ENCODE measurements around the gene TCERG1L.

The TCERG1L gene

DNA sequence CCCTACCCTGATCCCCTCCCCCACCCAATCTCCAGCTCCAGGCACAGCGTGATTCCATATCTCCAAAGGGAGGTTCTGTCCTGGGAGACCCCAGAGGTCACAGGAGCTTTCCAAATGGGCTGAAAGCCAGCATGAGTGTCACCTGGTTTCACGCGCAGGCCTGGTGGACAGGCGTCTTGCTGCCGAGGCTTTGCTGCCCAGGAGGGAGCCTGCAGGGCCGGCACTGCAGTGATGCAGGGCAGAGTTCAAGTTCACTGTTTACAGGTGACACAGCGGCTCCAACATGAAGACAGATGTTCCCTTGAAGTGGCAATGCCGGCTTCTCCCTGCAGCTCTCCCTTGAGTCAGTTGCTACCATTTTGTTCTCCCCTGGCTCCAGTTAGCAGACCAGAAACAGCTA lies 104.3 kb downstream of the TCERG1L start:
- no peak for DNase-seq (ENCODE audit: low spot score)

DNA sequence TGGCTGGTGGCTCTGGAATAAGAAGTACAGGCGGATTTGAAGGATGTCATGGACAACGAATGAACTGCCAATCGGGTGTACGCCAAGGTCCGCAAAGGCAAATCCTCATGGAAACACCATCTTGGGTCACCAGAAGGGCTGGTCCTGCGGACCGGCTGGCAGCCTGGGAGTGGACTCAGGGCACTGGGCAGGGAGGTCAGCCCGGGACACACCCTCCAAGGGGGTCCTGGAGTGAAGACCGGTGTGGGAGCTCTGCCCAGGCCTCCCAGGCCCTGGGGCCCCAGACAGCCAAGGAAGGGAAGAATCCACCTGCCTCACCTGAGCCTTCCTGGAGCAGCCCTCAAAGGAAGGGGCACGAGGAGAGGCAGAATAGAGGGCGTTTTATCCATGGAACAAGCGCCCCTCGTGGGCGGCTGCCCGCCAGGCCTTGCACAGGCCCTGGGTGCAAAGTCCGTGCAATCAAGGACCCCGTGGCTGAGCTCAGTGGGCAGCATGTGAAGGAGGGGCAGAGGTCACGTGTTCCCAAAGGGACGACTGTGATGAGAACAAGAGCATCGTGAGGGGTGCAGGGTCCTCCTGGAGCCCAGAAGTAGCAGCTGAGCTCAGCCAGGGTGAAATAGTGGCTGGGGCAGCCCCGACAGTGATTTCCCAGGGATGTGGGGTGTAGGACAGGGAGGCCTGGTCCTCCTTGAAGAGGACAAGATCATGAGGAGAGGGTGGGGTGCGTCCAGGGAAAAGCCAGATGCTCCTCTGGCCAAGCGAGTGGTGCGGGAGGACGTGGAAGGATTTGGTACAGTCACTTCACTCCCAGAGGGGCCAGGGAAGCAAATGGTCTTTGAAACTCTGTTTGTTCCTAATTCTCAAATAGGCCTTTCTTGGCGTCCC lies 105.2 kb downstream of the TCERG1L start:
- no peak for DNase-seq (ENCODE audit: low spot score)

DNA sequence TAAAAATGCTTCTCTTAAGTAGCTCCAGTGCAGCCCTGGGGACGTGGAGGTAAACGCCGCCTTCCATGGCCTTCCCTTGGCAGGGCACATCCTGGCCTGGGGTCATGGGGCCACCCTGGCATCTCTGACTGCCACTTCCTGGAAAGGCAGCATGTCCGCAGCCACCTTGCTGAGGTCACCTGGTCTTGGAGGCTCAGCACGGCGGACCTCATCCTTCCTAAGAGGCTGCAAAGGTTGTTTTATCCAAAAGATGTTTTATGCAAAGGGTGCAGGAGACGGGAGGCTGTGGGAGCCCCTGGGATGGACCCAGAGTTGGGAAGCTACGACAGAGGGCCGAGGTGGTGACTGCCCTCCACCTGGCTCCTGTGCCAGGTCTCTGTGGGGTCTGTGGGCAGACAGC lies 106.0 kb downstream of the TCERG1L start:
- DNase-seq (ENCODE audit: low spot score): no peak

DNA sequence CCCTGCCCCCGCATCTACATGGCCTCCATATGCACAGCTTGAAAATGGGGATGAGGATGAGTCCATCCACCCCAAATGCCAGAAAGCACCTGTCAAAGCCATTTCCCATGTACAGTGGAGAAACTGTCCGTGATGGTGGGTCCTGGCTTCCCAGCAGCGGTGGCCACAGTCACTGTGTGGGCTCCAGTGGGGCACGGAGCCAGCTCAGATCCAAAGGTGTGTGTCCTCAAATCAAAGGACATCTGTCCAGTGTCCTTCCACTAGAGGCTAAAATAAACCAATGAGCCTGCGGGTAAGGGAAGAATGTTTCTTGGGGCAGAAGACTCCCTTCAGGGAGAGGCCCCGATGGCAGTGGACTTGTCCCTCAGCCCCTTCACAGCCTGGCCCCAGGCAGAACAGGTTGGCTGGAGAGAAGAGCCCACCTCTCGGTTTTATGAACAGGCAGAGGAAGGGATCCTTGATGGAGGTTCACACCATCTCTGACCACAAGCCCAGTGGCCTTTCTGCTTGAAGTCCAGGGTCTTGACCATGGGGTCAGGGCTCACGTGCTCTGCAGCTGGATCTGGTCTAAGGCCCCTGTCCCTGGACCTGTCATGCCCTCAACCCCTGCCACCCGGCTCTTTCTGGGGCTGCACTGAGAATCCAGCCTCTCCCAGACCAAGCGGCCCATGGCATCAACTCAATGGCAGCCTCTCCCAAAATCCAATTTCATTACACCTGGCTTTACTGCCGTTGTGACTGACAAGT lies 106.9 kb downstream of the TCERG1L start:
- DNase-seq (ENCODE audit: low spot score): no peak

GRCh38 chr10:131203456-131204357 lies 107.8 kb downstream of the TCERG1L start:
- no peak for DNase-seq (ENCODE audit: low spot score)

DNA sequence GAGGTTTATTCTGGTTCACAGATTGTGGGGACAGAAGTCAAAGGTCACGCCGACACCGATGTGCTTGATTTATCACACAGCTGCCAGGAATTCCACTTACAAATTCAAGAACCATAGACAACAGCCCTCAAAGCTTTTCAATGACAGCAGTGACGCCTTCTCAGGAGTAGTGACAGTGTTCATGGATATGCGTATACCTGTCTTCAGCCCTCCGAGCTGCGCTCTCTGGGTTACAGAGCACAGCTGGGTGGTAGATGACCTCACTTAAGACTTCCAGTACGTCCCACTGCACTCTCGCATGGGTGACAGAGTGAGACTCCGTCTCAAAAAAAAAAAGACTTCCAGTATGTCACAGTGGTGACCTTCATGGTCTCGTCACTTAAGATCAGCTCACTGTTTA lies 108.5 kb downstream of the TCERG1L start:
- DNase-seq (ENCODE audit: low spot score): no peak

DNA sequence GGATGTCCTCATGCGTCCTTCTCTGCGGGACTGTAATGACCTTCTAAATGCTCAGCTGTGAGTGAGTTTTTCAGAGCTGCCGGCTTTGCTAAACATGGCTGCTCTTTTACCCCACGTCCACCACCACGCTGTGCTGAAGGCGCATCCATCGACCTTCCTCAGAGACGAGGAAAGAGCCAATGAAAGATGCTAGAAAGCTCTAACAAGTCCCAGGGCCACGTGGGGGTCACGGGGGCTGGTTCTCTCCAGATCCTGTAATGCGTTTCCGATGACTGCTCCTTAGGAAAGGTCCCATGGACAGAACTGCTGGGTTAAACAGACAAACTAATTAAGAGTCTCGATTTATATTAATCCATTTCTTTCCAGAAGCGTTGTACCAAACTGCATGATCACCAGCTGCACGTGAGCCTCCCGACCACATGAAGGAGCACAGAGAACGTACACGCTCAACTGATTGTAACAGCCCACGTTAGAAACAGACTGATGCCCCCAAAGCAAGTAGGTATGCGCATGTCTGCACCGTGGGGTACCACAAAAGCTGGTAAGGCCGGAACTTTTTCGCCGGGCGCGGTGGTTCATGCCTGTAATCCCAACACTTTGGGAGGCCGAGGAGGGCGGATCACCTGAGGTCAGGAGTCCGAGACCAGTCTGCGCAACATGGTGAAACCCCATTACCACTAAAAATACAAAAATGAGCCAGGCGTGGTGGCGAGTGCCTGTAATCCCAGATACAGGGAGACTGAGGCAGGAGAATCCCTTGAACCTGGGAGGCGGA lies 109.6 kb downstream of the TCERG1L start:
- no peak for DNase-seq (ENCODE audit: low spot score)

DNA sequence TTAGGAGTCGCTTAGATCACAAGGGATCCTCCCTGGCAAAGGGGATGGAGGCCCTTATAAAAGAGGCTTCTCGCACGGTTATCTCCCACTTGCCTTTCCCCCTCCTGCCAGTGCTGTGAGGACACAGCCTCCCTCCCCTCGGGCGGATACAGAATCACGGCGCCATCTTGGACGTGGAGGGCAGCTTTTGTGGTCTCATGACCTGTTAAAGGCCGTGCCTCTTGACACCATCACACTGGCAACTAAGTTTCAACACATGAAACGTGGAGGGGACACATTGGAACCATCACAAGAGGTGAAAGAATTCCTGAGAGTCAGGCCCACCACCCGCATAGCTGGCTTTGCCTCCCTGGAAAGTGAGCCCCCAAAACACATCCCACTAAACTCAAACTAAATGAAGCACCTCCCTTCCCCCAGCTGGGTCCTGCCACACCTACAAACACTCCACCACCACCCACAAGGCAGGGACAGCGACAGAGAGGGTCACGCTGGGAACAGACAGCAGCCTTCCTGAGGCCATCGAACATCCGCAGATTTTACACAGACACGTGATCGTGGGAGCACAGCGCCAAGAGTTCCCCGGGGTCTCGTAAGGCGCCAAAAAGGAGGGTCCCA lies 110.6 kb downstream of the TCERG1L start:
- DNase-seq (ENCODE audit: low spot score): no peak

DNA sequence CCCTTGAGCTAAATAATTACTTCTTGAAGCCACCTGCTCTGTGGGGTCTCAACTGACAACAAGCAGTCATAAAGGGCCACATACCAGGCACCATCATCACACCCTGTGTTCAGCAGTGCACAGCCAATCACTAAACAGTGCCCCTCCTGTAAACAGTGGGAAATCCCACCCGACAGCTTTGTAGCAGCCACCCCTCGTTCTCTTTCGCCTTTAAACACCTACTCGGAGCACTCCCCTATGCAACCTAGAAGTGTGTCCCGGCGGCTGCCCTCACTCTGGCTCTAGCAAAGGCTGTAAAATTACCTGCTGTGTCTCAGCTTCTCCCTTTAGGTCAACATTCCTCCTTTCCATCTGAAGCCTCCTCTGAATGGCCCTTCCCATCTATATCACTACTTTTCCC lies 111.9 kb downstream of the TCERG1L start:
- DNase-seq (ENCODE audit: low spot score): no peak

DNA sequence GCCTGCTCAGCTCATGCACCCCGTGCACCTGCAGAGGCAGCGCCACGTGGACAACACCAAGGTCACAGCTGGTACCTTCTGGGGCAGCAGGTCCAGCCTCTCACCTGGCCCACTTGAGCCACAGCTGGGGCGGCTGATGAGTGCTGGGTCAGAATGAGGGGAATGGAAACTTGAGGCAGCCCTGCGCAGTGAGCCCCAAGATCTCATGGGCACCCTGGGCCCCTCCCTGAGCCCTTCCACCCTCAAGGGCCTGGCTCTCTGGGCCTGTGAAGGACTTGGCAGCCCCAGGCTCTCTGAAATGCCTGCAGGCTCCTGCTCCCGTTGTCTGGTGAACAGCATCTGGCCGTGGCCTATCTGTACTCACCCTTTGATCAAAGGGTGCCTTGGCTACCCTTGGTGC lies 112.7 kb downstream of the TCERG1L start:
- no peak for DNase-seq (ENCODE audit: low spot score)

GRCh38 chr10:131198401-131198800 lies 113.1 kb downstream of the TCERG1L start:
- DNase-seq (ENCODE audit: low spot score): no peak

DNA sequence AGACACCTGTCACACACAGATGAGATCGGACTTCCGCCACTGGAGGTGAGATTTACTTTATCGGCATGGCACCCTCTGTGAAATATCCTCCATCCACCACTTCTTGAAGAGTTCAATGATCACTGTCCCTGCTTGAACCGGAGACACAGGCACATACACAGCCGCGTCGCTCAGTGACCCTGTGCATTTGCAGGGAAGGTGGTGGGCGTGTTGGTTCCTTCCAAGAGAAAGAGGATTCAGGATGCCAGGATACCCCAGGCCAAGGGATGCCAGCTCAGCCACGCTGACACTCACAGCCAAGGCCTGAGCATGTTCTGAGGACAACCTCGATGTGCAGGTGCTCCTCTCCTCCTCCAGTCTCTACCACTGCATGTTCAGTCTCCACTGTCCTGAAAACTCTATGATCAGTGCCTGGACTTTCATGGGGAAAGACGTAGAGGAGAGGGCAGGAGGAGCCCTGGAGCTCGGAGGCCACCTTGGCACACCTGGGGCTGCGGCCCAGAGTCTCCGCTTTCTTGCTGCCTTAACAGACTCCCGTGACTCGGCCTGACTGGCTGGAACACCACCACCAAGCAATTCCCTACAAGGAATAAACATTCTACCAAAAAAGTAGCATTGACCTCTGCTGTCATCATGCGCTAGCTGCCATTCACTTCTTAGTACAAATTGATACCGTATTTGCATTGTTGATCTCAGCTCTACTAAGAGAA lies 115.2 kb downstream of the TCERG1L start:
- DNase-seq (ENCODE audit: low spot score): no peak

- DNase-seq (ENCODE audit: low spot score): no peak
These were observed 115.9 kb downstream of the TCERG1L start for GRCh38 chr10:131195558-131196159.

DNA sequence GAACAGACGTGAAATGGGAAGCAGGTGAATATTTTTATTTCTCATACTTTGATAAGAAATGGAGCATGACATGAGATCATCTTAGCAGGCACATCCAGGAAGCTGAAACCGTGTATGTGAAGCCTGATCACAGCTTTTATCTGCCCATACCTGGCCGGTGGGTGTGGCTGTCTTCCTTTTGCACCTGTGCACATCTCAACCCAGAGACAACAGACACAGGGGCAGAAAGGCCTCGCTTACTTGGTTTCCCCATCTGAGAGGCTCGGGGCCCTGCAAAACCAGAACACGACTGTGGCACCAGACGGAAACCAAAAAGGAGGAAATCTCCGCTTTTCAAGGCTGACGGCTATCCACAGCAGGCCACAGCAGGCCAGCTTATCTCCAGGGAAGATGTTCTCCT lies 116.4 kb downstream of the TCERG1L start:
- DNase-seq (ENCODE audit: low spot score): no peak

GRCh38 chr10:131193923-131194322 lies 117.6 kb downstream of the TCERG1L start:
- DNase-seq (ENCODE audit: low spot score): no peak

DNA sequence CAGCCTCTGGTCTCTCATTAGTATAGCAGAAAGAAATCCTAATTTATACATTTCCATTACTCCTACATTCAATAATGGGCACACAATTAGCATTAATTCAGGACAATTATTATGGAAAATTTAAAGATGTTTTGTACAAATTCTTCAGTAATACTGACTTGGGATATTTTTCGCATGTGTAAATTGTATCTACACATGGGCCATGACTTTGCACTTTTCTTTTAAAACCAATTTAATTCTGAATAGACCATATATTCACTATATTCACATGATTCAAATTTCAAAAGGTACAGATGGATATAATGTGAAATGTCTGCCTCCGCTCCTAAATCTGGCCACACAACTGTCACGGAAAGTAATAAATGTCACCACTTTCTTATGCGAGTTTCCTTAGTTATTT lies 123.0 kb downstream of the TCERG1L start:
- DNase-seq (ENCODE audit: low spot score): no peak

DNA sequence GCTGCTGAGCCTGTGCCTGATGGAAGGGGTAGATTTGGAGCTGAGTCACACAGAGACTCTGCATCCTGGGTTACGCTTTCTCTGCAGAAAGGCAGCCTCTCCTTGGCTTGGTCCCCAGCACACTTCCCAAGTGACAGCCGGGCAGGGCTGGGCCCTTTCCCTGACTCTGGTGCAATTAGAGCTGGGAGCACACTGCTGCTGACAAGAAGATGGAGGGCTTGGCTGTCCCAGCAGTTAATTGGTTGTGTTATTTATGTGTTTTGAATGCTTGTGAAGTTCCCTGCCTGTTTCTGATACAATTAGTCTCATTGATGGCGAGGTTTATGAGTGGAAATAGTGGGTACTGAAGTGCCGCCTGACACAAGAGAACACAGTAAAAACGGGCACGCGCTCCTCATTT lies 123.6 kb downstream of the TCERG1L start:
- DNase-seq (ENCODE audit: low spot score): no peak

GRCh38 chr10:131187274-131187673 lies 124.2 kb downstream of the TCERG1L start:
- DNase-seq (ENCODE audit: low spot score): no peak

DNA sequence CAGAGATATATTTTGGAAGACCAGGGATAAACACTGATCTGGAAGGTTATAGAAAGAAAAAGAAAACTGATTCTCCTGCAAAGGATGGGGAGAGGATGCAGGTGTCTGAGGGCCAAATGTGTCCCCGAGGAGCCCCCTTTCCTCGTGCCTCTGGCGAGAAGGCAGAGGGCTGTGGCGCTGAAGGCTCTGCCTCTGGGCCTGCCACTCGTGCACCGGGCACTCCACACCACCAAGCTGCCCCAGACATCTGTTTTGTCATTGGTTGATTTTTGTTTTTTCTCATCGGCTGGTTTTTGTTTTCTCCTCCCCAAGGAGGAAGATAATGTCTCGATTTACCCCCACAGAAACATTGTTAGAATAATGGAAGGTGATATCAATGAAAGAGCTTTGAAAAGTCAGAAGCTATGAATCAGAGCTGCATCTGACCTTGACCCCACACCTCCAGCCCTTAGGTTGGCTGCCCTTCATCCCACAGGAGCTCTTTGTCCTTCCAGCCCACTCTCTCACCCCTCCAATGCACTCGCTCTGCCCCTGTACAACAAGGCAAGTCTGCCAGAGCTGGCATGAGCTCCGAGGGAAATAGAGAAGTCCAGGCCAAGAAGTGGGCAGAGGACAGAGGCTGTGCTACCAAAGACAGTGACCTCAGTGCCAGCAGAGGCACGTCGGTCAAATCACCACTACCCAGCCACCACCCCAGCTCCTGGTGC lies 124.8 kb downstream of the TCERG1L start:
- no peak for DNase-seq (ENCODE audit: low spot score)

Measured in germinal center (tissue), 1 donor.